Measurements from ENCODE around the gene BRD1. TPM values are rescaled to one million over a fixed set of nuclear protein-coding genes. Genes with fewer than 3 reads are reported as not detected.

The BRD1 gene
- total RNA-seq, 2 experiments from 2014 or later: 49.9 to 56.6 TPM

- Mint-ChIP-seq H3K4me1 (peaks cover 12% of the 10 kb centered on the region), H3K36me3 (peaks cover 22% of the 10 kb centered on the region), H3K27ac (no peak overlapping the region), H3K9me3 (ENCODE audit: low read depth) (no peaks in the 10 kb centered on the region), H3K4me3 (no peak overlapping the region), H3K27me3 (no peaks in the 10 kb centered on the region)
- CTCF ChIA-PET: no interaction called here
- ATAC-seq (no peak), DNase-seq (no peak)
These were observed 52.3 kb downstream of the BRD1 start for GRCh38 chr22:49775191-49775866.

GRCh38 chr22:49774499-49775151 lies 53.0 kb downstream of the BRD1 start:
- no peak for ATAC-seq
- CTCF ChIA-PET: no interaction called here
- H3K4me3 Mint-ChIP-seq: no peak overlapping the region
- DNase-seq: no peak
- no peaks in the 10 kb centered on the region for H3K9me3 Mint-ChIP-seq (ENCODE audit: low read depth)
- no peaks in the 10 kb centered on the region for H3K27me3 Mint-ChIP-seq
- H3K27ac Mint-ChIP-seq: no peak overlapping the region
- peaks cover 22% of the 10 kb centered on the region for H3K36me3 Mint-ChIP-seq
- peaks cover 12% of the 10 kb centered on the region for H3K4me1 Mint-ChIP-seq

DNA sequence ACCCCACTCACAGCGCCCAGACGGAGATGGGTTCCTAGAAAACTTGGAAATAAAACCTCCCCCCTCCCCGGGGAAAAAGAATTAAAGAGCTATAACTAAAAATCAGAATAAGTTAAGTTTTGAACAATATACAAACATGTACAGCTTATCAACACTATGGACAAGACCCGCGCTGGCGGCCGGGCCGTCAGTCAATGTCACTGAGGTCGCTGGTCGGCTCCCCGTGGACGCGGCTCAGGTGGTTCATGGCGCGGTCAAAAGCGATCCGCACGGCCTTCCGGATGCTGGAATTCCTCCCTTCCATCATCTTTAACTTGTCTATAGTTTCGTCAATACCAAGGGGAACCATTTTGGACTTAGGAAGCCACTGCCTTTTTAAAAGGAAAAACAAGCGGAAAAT lies 53.6 kb downstream of the BRD1 start:
- Mint-ChIP-seq H3K4me3 (no peak overlapping the region), H3K27ac (no peak overlapping the region), H3K4me1 (peaks cover 12% of the 10 kb centered on the region), H3K9me3 (ENCODE audit: low read depth) (no peaks in the 10 kb centered on the region), H3K36me3 (peaks cover 18% of the 10 kb centered on the region), H3K27me3 (no peaks in the 10 kb centered on the region)
- no peak for DNase-seq
- CTCF ChIA-PET: no interaction called here
- ATAC-seq: no peak

- DNase-seq: no peak
- CTCF ChIA-PET: no interaction called here
- Mint-ChIP-seq H3K9me3 (ENCODE audit: low read depth) (no peaks in the 10 kb centered on the region), H3K27ac (no peak overlapping the region), H3K4me1 (peaks cover 12% of the 10 kb centered on the region), H3K27me3 (no peaks in the 10 kb centered on the region), H3K36me3 (peaks cover 18% of the 10 kb centered on the region), H3K4me3 (no peak overlapping the region)
- no peak for ATAC-seq
These were observed 54.1 kb downstream of the BRD1 start for GRCh38 chr22:49773531-49773930.

GRCh38 chr22:49772692-49773091 lies 55.0 kb downstream of the BRD1 start:
- Mint-ChIP-seq H3K4me1 (peaks cover 12% of the 10 kb centered on the region), H3K27ac (no peak overlapping the region)
- CTCF ChIA-PET: no interaction called here

DNA sequence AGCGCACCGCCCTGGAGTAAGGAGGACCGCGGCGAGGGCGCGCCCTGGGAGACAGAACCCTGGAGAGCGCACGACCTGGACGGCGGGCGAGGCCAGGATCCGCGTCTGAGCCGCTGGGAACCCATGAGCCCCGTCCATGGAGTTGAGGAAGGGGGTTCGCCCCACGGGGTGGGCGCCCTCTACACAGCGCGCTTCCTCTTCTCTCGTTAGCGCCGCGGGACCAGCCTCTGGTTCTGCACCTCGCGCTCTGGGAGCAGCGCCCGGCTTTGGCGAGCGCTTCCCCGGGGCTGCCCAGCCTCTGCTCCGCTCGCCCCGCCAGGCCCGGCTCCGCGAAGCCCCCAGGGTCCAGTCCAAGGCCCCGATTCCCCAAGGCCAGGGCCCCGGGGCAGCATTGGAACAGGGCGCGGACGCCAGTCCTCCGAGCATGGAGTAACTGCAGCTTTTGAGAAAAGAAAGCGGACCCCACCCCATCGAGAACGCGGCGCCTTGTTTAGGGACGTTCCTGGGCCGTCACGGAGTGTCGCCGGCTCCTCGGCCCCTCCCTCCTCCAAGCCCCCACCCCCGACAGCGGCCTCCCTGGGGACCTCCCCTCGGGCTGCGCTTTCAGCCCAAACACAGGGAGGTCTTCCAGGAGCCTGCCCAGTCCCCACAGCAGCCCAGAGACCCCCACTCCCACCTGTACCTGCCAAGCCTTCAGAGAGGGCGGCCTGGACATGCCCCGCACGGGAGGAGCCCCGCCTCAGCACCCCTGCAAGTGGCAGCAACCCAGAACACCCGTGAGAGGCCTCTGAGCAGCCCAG lies 56.2 kb downstream of the BRD1 start:
- H3K4me1 Mint-ChIP-seq: peaks cover 13% of the 10 kb centered on the region
- H3K27me3 Mint-ChIP-seq: no peaks in the 10 kb centered on the region
- DNase-seq (no peak), ATAC-seq (no peak)
- H3K4me3 Mint-ChIP-seq: no peak overlapping the region
- CTCF ChIA-PET: no interaction called here
- H3K36me3 Mint-ChIP-seq: peaks cover 13% of the 10 kb centered on the region
- H3K27ac Mint-ChIP-seq: no peak overlapping the region
- H3K9me3 Mint-ChIP-seq (ENCODE audit: low read depth): peaks cover 3% of the 10 kb centered on the region

More at GRCh38 chr22:49772692-49773091, 55.0 kb downstream of the BRD1 start:
- Mint-ChIP-seq H3K27me3 (no peaks in the 10 kb centered on the region), H3K9me3 (ENCODE audit: low read depth) (no peaks in the 10 kb centered on the region), H3K36me3 (peaks cover 16% of the 10 kb centered on the region), H3K4me3 (no peak overlapping the region)
- ATAC-seq (no peak), DNase-seq (no peak)

GRCh38 chr22:49770547-49771265 lies 57.0 kb downstream of the BRD1 start:
- H3K27me3 Mint-ChIP-seq: no peaks in the 10 kb centered on the region
- H3K36me3 Mint-ChIP-seq: peaks cover 13% of the 10 kb centered on the region
- CTCF ChIA-PET: no interaction called here
- DNase-seq (peak; percentile 62), ATAC-seq (peak; percentile 54)
- H3K4me1 Mint-ChIP-seq: peaks cover 13% of the 10 kb centered on the region
- H3K9me3 Mint-ChIP-seq (ENCODE audit: low read depth): peaks cover 3% of the 10 kb centered on the region
- no peak overlapping the region for H3K4me3 Mint-ChIP-seq
- peak overlapping the region; percentile 3 for H3K27ac Mint-ChIP-seq

GRCh38 chr22:49769691-49770546 lies 57.8 kb downstream of the BRD1 start:
- no peak for ATAC-seq
- Mint-ChIP-seq H3K4me3 (no peak overlapping the region), H3K9me3 (ENCODE audit: low read depth) (peaks cover 3% of the 10 kb centered on the region), H3K36me3 (peaks cover 11% of the 10 kb centered on the region), H3K27ac (no peak overlapping the region), H3K27me3 (no peaks in the 10 kb centered on the region), H3K4me1 (peaks cover 13% of the 10 kb centered on the region)
- DNase-seq: no peak
- CTCF ChIA-PET: interaction anchor here (0.6 kb wide), 1 partner anchor 74 kb away, joined by 3 read pairs; no protein-coding TSS in a partner anchor

DNA sequence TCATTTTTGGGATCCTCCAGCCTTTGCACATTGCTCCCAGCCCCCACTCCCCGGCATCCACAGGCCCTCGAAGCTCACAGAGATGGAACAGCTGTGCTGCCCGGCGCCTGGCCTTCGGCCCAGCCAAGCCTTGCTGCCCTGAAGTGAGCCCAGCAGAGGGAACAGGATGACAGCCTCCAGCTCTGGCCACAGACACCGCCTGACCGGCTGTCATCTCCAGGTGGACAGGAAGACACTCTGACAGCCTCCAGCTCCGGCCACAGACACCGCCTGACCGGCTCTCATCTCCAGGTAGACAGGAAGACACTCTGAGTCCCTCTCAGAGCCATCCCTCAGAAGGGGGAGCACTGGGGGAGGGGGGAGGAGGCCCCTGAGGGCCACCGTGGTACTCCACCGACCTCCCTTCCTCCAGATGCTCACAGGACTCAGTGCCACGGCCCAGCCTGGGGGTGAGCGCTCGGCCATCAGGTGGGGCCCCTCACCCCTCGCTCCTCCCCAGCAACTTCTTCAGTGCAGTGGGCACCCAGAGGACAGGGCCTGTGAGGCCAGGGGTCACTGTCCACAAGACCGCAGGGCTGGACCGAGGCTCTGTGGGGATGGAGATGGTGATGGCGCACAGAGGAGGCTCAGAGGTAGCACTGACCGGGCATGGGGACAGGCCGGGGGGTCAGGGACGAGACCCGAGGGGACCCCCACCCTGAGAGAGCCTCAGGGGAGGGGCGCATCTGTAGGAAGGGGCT lies 58.6 kb downstream of the BRD1 start:
- no peak for ATAC-seq
- H3K27me3 Mint-ChIP-seq: no peaks in the 10 kb centered on the region
- CTCF ChIA-PET: interaction anchor here (2.5 to 2.6 kb wide), 2 partner anchors 162 to 225 kb away, joined by 7 to 17 read pairs; no protein-coding TSS in a partner anchor
- H3K27ac Mint-ChIP-seq: no peak overlapping the region
- H3K4me3 Mint-ChIP-seq: no peak overlapping the region
- DNase-seq: no peak
- peaks cover 13% of the 10 kb centered on the region for H3K4me1 Mint-ChIP-seq
- H3K9me3 Mint-ChIP-seq (ENCODE audit: low read depth): peaks cover 3% of the 10 kb centered on the region
- peaks cover 6% of the 10 kb centered on the region for H3K36me3 Mint-ChIP-seq

DNA sequence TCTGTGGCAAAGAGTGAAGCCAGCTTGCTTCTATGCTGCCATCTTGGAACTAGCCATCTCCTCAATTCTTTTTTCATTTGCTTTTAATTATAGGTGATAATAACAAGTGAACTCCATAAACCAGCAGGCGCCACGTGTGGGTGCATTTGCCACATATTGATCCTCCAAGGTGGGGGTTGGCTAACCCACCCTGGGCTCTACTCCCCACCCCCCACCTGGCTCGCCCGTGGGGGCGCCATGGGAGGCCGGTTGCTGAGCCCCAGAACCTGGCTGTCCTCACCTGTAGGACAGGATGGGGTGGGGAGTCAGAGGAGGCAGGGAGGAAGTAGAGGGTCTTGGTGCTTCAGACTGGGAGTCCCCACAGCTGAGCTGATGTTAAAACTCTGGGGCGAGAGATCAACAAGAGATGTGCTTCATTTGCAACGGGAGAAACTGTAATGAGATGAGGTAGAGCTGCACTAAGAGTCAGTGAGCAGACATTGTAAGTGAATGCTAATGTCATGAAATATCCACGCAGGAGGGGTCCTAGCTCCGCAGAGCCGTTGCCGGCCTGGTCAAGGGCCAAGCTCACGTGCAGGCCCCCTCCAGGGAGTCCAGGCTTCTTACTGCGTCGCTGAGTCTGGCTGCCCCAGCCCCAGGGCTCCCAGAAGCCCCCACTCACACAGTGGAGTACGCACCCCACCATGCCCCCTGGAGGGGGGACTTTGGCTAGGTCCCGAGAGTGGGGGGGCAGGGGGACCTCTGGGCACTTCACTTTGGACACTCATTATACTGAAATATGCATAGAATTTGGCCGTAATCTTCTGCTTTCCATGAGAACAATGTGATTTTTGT lies 59.4 kb downstream of the BRD1 start:
- no peak overlapping the region for H3K27ac Mint-ChIP-seq
- no peak overlapping the region for H3K4me3 Mint-ChIP-seq
- peaks cover 12% of the 10 kb centered on the region for H3K4me1 Mint-ChIP-seq
- no peak for DNase-seq
- CTCF ChIA-PET: interaction anchor here (0.7 to 2.6 kb wide), 28 partner anchors 8 to 266 kb away, joined by 3 to 32 read pairs (median 4); partner anchors contain the start of genes ALG12 and CRELD2
- peaks cover 4% of the 10 kb centered on the region for H3K36me3 Mint-ChIP-seq
- no peak for ATAC-seq
- no peaks in the 10 kb centered on the region for H3K27me3 Mint-ChIP-seq
- peaks cover 3% of the 10 kb centered on the region for H3K9me3 Mint-ChIP-seq (ENCODE audit: low read depth)

DNA sequence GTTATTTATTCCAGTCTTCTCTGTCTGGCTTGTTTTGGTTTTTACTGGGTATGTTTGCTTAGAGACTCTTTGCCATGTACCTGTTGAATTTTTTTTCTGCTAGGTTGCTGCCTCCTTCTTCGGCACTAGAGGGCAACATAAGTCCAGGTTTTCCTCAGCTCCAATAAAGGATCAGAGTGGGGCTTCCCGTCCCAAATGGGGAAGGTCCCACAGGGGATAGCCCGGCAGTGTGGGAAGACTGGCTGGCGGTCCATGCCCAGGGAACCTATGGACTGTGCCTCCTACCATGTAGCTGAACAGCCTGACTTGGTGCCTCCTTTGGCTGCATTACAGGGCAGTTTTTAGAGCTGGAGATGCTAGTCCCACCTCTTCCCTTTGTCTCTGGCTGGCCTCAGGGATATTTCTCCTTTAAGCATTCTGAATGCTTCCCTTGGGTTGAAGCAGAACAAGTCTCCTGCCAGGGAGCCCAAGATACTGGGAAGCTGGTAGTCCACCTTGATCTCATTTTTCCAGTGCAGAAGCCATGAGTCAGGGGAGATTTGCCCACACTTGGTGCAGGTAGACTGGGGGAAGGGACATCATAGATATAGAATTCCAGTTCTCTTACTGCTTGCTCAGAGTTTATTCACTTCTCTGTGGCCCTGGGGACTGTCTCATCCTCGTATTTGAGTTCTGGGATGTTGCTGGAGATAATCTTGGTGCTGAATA lies 60.2 kb downstream of the BRD1 start:
- ATAC-seq (peak; percentile 54), DNase-seq (no peak)
- Mint-ChIP-seq H3K27ac (no peak overlapping the region), H3K36me3 (peaks cover 3% of the 10 kb centered on the region), H3K4me3 (no peak overlapping the region), H3K4me1 (peaks cover 12% of the 10 kb centered on the region), H3K27me3 (no peaks in the 10 kb centered on the region), H3K9me3 (ENCODE audit: low read depth) (peaks cover 3% of the 10 kb centered on the region)
- CTCF ChIA-PET: interaction anchor here (0.7 to 2.6 kb wide), 33 partner anchors 9 to 267 kb away, joined by 3 to 32 read pairs (median 4); partner anchors contain the start of genes ALG12 and CRELD2
